ENCODE data around the gene SFXN5.

SFXN5 gene

DNA sequence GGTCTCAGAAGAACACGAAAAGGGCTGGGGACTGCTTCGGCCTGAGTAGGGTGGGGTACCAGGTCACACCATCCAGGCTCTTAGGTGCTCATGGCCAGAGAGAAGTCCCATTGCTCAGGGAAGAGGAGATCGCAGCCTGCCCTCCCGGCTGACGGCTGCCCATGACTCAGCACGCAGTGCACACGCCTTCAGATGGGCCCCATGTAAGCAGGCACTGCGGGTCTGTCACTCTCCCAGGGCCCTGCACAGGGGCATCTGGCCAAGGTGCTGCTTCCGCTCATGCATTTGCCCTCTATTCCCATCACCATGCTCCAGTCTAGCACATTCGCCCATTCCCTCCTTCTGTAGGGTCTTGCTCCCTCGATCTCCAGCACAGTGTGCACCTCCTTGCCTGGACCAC is 34.7 kb downstream of the SFXN5 start:
- TF ChIP-seq, protein P1, sequence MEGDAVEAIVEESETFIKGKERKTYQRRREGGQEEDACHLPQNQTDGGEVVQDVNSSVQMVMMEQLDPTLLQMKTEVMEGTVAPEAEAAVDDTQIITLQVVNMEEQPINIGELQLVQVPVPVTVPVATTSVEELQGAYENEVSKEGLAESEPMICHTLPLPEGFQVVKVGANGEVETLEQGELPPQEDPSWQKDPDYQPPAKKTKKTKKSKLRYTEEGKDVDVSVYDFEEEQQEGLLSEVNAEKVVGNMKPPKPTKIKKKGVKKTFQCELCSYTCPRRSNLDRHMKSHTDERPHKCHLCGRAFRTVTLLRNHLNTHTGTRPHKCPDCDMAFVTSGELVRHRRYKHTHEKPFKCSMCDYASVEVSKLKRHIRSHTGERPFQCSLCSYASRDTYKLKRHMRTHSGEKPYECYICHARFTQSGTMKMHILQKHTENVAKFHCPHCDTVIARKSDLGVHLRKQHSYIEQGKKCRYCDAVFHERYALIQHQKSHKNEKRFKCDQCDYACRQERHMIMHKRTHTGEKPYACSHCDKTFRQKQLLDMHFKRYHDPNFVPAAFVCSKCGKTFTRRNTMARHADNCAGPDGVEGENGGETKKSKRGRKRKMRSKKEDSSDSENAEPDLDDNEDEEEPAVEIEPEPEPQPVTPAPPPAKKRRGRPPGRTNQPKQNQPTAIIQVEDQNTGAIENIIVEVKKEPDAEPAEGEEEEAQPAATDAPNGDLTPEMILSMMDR (IDR thresholded peaks at IDR 0.05; ENCODE audit: low read length, missing control alignments), result no peak

DNA sequence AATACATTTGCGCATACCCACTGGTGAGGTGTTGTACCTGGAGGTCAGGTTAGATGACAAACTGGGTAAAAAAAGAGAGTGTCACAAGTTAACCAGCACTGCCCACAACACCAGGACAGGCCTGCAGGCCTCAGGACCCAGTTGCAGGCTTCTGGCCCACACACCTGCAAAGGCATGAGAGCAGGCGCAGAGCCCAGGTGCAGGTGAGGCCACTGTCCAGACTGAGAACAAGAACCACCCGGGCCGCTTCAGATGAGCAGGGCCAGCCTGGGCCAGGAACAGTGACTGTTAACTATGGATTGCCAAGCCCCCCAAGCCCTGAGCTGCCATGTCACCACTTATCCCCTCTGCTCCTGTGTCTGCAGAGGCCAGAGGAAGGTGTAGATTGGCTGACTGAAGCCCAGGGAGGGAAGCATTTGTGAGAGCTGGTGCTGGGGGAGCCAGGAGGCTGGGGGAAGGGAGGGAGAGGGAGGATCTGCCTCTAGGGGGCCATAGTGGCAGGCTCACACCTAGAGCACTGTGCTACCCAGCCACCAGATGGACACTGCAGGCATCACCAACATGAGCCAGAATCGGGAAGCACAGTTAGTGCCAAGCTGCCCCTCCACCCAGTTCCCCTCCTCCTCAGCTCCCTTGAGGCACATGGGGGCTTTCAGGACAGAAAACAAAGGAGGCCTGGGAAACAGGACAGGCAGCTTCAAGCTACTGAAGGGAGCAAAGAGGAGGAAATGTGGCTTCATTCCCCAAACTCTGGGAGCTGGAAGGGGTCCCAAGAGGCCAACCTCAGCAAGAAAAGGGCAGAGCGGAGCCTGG is 35.4 kb downstream of the SFXN5 start:
- TF ChIP-seq, protein P1 (IDR thresholded peaks at IDR 0.05; ENCODE audit: low read length, missing control alignments), result no peak
- no peak for DNase-seq (ENCODE audit: low read depth)
- H3K4me3 ChIP-seq (replicated peaks; ENCODE audit: low read depth, low read length), result no peak overlapping the region

More for the DNA sequence above, 34.7 kb downstream of the SFXN5 start:
- no peak overlapping the region for H3K4me3 ChIP-seq (replicated peaks; ENCODE audit: low read depth, low read length)
- DNase-seq (ENCODE audit: low read depth), result no peak

DNA sequence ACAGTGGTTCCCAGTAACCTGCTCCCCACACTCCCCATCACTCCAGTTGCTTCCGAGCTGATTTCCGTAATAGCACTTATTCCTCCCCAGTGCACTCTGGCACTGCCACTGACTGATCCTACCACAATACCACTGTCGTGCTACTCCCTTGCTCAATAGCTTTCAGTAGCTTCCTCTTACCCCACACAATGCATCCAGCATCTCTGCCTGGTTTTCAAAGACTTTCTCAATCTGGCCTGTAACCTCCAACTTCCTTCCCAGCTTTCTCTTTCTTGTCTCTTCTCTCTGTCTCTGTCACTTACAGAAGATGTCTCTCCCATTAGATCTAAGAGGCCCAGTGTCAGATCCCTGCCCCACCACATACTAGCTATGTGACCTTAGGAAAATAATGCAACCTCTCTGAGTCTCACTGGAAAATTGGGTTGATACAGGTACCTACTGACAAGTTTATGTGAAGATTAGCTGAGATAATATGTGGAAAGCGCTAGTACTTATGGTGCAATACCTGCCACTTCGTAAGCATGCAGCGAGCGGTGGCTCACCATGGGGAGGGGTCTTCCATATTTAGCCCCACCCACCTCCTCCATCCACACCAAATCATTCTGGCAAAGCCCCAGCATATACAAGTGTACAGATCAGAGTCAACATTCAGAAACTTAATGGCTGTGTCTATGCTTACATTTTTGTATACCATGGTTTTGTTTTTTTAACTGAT is 36.7 kb downstream of the SFXN5 start:
- peak; percentile 31 for DNase-seq (ENCODE audit: low read depth)
- no peak overlapping the region for H3K4me3 ChIP-seq (replicated peaks; ENCODE audit: low read depth, low read length)
- TF ChIP-seq, protein P1 (IDR thresholded peaks at IDR 0.05; ENCODE audit: low read length, missing control alignments), result no peak

DNA sequence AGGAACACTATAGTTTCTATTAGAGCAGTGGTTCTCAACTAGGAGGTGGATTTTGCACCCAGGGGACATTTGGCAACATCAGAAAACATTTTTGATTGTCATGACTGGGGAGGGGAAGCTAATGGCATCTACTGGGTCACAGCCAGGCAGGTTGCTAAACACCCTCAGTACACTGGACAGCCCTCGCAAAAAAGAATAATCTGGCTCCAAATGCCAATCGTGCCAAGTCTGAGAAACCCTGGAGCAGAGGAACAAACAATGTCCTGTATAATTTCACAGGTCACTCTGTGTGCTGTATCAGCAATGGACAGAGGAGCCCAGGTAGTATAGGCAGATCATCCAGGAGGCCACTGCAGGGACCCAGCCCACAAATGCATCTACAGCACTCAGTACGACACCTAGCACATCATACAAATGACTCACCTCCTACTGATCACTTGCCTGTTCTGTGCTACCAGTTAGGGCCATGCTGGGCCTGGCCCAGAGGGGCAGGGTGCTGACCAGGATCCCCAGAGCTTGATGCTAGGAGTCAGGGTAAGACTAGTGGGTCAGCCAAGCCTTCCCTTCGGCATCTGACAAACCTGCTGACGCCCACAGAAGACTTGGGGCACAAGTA is 37.6 kb downstream of the SFXN5 start:
- TF ChIP-seq, protein P1 (IDR thresholded peaks at IDR 0.05; ENCODE audit: low read length, missing control alignments), result no peak
- no peak overlapping the region for H3K4me3 ChIP-seq (replicated peaks; ENCODE audit: low read depth, low read length)
- no peak for DNase-seq (ENCODE audit: low read depth)

DNA sequence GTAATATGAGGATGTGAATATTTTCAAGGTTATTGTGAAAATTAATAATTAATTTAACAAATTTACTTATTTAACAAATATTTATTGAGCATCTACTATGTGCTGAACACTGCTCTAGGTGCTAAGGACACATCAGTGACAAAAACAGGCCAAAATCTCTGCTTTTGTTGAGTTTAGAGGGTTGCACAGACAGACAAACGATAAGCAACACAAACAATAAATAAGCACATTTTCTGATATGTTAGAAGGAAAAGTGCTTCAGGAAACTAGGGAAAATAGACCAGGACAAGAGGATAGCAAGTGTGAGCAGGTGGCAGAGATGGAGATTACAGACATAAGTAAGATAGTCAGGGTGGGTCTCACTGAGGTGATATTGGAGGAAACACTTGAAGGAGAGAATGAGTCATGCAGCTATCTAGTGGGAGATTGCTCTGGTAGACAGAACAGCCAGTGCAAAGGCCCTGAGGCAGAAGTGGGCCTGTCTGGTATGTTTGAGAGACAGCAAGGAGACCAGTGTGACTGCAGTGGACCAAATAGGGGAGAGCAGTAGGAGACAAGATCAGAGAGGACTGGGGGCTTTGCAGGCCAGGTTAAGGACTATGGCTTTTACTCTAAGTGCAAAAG is 38.3 kb downstream of the SFXN5 start:
- H3K4me3 ChIP-seq (replicated peaks; ENCODE audit: low read depth, low read length), result no peak overlapping the region
- TF ChIP-seq, protein P1 (IDR thresholded peaks at IDR 0.05; ENCODE audit: low read length, missing control alignments), result no peak
- no peak for DNase-seq (ENCODE audit: low read depth)

DNA sequence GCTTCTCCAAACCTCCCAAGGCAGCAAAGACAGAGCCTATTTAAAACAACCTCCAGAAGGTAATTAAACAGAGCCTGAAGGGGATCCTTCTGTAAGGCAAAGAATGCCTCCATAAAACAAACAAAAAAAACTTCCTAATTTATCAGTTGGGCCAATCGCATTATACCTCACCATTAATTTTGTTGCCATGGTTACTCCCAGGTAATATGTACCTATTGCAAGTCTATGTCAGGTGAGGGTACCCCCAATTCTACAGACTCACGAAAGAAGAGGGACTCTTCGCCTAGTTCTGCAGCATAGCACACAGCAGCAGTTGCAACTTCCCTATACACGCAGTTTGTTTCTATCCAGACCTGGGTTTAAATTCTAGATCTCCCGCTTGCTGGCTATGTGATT is 38.8 kb downstream of the SFXN5 start:
- H3K4me3 ChIP-seq (replicated peaks; ENCODE audit: low read depth, low read length), result no peak overlapping the region
- TF ChIP-seq, protein P1 (IDR thresholded peaks at IDR 0.05; ENCODE audit: low read length, missing control alignments), result no peak
- DNase-seq (ENCODE audit: low read depth), result no peak
